HPDE6-E6E7 (cell line): ENCODE data around the gene RNF114.
"Not testable (repeated sequence)": the region's sequence is repeated elsewhere in the genome, so short reads cannot be mapped to it uniquely, and the experiment has no call there.

Experiments used
- DNase-seq: peaks from one replicate; pipeline ENCODE4 v3.0.0; 2011; ENCODE audit warnings: missing footprints; ENCODE audit errors: extremely low spot score

RNF114 gene

DNA sequence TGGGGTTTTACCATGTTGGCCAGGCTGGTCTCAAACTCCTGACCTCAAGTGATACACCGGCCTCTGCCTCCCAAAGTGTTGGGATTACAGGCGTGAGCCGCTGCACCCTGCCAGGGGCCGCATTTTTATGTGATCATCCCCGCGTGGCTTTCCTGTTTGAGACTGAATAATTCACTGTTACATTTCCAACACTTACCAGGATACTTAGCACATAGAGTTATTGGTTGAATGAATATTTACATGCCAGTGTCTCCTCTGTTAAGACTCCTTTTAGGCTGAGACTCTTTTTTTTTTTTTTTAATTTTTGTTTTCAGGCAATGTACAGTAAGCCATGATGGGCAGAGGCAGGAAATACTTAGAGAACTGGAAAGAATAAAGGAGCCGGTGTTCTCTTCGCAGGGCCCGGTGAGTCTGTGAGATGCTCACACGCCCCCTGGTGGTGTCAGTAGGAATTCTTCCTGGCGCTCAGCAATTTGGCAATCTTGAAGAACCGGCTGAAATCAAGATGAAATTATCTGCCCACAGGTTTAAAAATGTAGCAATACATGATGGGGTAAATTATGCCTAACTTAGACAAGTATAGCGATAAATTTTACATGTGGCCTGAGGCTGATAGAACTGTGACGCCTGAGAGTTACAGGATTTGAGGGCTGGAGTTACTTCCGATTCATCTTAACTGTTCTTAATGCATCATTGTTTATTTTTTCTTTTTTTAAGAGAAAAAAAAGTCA lies 7.6 kb upstream of the RNF114 start:
- peak; percentile 96 for DNase-seq

DNA sequence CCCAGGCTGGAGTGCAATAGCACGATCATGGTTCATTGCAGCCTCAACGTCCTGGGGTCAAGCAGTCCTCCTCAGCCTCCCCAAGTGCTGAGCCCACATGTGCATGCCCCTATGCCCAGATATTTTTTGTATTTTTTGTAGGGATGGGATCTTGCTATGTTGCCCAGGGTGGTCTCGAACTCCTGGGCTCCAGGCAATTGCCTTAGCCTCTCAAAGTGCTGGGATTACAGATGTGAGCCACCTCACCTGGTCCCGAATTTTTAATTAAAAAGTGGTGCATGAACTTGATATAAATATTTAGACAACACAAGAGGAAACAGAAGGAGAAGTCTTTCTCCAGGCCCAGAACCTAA lies 7.1 kb upstream of the RNF114 start:
- no peak for DNase-seq

DNA sequence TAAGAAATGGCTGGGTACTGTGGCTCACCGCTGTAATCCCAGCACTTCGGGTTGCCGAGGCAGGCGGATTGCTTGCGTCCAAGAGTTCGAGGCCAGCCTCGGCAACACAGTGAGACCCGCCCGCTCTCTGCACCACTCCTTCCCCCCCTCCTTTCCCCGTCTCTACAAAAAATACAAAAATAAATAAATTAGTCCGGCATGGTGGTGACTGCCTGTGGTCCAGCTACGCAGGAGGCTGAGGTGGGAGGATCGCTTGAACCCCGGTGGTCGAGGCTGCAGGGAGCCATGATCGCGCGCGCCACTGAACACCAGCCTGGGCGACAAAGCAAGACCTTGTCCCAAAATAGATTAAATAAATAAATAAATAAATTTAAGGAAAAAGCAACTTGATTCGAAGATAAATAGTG lies 448 bp upstream of the RNF114 start:
- DNase-seq = no peak

DNA sequence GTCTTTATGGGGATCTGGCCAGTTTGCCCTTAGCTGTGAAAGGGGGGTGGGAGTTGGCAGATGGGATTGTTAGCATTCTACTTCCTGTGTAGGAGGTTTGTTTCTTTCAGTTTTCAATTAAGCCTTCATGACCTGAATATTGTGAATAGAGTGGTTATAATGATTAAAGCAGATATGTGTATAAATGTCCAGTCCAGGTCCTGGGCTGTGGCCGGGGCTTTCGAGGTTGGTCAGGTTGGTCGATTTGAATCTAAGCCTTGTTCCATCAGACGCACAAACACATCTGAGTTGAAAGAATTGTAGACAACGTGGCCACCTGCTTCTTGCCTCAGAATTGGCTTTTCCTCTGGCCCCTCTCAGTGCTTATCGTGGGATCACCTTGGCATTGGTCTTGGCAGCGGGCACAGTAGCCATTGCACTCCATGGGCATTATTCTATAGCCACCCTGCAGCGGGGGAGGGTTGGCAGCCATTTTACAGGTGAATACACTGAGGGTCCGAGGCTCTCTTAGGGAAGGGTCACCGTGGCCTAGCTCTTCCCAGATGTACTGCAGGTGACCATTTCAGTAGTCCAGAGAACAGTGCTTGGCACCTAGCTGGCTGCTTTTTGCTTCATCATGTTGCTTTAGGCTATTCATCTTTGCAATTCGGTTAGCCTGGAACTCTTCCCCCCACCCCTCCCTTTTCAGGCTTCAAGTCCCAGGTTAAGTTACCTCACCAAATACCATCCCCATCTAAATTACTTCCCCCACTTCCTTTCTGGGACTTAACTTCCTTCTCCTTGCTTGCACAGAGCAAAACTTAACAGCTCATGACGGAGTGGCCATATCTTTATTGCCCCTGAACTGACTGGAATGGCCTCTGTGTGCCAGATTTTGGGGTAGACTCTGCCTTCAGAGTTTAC lies 1.1 kb downstream of the RNF114 start:
- DNase-seq = peak; percentile 54

DNA sequence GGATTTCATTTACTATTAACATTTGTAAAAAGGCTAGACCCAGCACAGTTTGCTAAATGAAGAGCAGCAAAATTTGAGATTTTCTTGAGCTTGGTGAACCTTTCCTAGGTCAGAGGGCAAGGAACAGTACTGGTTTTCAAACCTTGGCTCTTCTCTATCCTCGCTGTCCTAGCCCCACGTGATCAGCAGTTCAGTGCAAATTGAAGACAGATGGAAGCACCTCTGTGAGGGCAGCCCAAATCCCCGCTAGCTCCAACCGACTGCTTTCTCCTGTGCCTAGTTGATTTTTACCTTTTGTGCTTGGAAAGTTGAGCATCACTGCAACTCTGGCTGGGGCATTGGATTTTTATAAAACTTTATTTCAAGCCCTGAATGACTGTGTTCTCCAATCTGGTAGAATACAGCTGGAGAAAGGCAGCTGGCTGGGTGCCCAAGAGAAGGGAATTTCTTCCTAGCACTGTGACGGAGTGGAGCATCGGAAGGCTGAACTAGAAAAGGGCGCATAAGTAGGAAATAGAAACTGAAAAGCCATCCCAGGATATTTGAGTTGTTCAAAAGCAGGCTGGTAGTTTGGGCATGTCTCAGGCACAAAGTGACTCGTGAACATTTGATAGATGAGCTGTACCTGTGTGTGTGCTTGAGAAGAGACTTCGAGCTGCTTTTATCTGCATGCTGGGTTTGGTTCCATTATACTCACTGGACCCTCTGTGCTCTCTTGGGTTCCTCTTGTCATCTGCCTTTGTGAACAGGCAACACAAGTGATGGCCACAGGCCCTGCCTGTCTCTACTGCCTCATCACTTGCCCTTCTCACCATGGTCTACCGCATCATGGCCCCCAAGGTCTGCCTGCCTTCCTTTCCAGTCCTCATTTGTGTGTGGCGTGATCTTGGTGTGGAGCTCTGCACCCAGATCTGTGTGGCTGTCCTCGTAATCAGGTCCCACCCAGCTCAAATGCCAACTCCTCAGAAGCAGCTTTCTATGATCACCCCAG lies 2.3 kb downstream of the RNF114 start:
- no peak for DNase-seq

DNA sequence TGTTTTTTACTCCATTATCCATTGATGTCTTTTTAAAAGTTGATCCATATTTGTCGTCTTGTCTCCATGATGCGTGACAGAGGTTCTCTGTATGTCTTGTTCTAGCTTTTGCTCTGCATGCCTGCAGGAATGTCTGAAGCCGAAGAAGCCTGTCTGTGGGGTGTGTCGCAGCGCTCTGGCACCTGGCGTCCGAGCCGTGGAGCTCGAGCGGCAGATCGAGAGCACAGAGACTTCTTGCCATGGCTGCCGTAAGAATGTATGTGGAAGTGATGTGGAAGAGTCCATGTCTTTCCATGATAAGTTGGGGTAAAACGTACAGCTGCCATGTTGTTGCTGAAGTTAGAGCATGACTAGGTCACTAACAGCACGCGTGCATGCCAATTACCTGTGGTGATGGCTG lies 5.3 kb downstream of the RNF114 start:
- DNase-seq = no peak

DNA sequence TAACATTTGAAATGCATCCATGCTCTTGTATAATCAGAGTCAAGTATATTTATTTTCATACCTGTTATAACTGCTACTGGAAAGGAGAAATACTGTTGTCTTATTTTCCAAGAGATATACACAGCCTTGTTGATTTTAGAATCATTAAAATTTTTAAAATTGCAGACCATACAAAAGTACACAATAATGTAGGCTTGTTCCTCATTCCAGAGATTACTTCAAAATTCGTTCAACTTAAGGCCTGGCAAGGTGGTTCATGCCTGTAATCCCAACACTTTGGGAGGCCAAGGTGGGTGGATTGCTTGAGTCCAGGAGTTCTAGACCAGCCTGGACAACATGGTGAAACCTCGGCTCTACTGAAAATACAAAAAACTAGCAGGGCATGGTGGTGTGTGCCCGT lies 6.1 kb downstream of the RNF114 start:
- no peak for DNase-seq

DNA sequence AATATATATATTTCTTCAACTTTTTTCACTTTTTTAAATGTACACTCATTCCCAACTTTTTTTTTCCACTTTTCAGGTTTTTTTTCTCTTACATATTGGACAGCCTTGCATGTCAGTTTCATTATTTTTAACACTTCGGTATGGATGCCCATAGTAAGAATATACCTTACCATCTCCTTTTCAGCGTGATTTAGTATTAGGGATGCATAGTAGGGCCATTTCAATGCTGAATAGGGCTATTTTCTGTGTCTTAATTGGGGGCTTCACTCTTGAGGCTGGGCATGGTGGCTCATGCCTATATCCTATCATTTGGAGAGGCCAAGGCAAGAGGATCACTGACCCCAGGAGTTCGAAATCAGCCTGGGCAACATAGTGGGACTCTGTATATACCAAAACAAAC lies 6.7 kb downstream of the RNF114 start:
- no peak for DNase-seq

DNA sequence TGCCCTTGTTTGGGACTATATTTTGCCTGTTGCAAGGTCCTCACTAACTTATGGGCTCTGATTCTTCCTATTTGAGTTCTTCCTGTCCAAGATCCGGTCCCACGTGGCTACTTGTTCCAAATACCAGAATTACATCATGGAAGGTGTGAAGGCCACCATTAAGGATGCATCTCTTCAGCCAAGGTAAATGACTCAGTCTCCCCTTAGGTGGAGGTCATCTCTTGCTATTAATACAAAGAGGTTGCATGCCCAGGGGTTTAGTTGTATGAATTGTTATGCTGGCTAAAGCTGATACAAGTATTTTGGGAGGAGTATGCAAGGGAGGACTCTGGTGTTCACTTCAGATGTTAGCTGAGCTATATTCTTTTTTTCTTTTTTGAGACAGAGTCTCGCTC lies 9.1 kb downstream of the RNF114 start:
- no peak for DNase-seq

DNA sequence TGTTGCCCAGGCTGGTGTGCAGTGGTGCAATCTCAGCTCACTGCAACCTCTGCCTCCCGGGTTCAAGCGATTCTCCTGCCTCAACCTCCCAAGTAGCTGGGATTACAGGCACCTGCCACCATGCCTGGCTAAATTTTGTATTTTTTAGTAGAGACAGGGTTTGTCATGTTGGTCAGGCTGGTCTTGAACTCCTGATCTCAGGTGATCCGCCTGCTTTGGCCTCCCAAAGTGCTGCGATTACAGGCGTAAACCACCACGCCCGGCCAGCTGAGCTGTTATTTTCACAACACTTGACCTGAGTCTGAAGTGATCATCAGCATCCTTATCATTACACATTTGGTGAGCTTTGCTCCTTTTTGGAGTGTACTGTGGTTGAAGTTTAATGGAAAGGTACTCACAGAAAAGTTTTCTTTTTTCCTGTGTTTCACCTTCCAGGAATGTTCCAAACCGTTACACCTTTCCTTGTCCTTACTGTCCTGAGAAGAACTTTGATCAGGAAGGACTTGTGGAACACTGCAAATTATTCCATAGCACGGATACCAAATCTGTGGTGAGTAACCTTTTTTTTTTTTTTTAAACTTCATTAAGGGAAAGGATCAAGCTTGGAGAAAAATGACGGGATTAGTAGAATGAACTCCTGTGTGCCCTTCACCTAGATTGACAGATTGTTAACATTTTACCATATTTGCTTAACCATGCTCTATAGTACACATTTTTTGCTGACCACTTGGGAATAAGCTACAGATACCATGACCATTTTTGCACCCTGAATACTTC lies 9.7 kb downstream of the RNF114 start:
- no peak for DNase-seq

DNA sequence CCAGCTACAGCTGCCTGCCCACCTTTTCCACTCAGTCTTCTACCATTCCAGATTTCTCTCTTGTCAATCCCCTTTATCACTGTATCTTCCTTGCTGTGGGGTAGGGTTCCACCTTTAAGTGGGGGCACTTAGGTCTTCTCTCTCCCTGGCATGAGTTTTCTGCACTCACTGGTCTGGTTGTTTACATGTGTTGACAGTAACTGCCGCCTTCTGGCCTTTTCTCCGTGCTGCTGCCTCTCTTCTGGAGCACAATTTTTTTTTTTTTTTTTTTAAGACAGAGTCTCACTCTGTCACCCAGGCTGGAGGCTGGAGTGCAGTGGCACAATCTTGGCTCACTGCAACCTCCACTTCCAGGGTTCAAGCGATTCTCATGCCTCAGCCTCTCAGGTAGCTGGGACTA lies 12.0 kb downstream of the RNF114 start:
- no peak for DNase-seq

DNA sequence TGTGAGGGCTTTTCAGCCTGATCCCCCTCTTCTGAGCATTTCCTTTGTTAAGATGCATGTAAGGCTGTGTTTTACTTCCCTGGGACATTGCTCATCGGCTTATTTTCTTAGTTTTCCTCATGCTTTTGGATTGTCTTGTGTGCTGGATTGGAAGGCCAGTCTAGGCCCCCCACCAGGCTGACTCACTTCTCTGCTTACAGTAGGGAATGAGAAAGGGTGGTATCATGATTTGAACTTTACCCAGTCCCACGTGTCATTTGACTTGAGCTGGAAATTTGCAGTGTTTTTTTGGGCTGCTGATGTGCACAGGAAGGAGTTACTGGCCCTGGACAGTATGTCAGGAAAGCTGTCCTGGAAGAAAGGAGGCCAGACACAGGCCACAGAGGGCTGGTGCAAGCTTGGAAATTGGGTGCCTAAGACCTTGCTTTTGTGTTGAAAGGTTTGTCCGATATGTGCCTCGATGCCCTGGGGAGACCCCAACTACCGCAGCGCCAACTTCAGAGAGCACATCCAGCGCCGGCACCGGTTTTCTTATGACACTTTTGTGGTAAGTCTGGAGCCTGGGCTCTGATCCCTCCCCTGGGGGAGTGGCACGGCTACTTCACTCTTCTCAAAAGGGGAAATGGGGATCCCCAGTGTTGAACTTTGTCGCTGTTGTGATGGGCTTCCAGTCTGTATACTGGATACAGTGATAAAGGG lies 12.8 kb downstream of the RNF114 start:
- DNase-seq = no peak

DNA sequence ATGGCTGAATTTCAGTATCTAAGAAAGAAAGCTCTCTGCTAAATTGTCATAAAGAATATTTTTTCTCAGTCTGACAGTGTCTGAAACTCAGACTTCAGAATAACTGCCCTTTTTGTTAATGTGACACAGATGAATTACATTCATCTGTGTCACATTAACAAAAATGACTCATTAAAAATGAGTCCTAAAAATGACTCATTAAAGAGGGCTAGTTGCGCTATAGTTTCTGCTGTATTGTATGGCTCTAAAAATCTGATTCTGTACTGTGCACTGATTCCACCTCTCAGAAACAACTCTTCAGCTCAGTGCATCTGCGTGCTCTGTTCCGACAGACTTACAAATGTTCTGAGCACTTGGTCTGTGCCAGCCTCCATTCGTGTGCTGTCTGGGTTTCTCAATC lies 15.0 kb downstream of the RNF114 start:
- peak; percentile 50 for DNase-seq

DNA sequence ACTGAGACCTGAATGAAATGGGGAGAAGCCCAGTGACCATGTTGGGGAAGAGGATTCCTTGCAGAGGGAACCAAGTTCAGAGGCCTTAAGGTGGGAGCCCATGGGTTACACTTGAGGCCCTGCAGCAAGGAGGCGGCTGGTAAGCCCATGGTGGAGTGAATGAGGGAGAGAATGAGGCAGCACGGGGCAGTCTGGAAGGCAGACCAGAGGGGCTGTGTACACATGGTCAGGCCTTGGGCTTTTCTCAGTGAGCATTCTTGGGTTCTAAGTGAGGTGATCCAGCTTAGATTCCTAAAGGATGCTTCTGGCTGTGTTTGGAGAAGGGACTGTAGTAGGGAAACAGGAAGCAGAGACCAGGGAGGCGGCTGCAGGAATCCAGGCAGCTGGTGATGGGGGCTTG lies 19.0 kb downstream of the RNF114 start:
- DNase-seq = no peak

DNA sequence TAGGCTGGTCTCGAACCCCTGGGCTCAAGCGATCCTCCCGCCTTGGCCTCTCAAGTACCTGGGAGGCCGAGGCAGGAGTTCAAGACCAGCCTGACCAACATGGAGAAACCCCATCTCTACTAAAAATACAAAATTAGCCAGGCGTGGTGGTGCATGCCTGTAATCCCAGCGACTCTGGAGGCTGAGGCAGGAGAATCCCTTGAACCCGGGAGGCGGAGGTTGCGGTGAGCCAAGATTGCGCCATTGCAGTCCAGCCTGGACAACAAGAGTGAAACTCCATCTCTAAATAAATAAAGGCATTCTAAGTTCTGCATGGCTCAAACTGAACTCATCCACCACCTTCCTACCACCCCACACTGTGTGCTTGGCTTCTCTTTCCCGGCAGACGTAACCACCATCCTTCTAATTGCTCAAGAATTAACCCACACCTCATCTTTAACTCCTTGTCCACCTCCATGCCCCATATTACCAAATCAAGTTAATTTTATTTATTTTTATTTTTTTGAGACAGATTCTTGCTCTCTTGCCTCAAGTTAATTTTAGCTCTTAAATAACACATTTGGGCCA lies 19.7 kb downstream of the RNF114 start:
- DNase-seq = not testable (repeated sequence)

DNA sequence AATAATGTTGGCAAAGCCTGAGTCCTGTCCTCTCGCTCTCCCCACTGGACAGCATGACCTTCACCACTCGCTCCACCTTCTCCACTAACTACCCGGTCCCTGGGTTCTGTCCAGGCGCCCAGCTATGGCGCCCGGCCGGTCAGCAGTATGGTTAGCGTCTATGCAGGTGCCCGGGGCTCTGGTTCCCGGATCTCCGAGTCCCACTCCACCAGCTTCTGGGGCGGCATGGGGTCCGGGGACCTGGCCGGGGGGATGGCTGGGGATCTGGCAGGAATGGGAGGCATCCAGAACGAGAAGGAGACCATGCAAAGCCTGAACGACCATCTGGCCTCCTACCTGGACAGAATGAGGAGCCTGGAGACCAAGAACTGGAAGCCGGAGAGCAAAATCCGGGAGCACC lies 20.5 kb downstream of the RNF114 start:
- no peak for DNase-seq

DNA sequence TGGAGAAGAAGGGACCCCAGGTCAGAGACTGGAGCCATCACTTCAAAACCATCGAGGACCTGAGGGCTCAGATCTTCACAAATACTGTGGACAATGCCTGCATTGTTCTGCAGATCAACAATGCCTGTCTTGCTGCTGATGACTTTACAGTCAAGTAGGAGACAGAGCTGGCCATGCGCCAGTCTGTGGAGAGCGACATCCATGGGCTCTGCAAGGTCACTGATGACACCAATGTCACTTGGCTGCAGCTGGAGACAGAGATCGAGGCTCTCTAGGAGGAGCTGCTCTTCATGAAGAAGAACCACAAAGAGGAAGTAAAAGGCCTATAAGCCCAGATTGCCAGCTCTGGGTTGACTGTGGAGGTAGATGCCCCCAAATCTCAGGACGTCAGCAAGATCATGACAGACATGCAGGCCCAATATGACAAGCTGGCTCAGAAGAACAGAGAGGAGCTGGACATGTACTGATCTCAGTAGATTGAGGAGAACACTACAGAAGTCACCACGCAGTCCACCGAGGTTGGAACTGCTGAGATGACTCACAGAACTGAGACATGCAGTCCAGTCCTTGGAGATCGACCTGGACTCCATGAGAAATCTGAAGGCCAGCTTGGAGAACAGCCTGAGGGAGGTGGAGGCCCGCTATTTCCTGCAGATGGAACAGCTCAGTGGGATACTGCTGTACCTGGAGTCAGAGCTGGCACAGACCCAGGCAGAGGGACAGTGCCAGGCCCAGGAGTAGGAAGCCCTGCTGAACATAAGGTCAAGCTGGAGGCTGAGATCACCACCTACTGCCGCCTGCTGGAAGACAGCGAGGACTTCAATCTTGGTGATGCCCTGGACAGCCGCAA lies 21.1 kb downstream of the RNF114 start:
- DNase-seq = not testable (repeated sequence)

DNA sequence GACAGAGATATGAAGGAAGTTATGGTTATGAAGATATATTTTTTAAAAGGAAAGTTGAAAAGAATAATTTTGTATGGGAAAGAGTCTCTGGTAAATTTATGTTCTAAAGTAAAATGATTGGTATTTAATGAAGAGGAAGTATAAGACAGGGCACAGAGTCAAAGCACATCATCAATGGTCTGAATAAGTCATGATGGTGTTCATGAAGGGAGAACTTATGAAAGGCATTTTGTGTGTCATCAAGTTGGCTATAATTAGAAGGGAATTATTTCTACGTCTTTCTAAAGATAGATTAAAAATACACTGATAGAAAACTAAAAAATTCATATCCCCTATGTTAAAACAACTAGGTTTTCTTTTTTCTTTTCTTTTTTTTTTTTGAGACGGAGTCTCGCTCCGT lies 25.2 kb downstream of the RNF114 start:
- DNase-seq = no peak
